Ovary (tissue), 3 donors: ENCODE data around the gene CTIF.

Experiments used
- POLR2A ChIP-seq: fragments of 450-650 bp; IDR thresholded peaks from one replicate; pipeline ENCODE4 v1.6.1; 2017; ENCODE audit warnings: antibody characterized with exemption, mild to moderate bottlenecking, moderate library complexity
- TF ChIP-seq, protein P1 (sequence below), 3 donors: fragments of 450-650 bp in 2 of 3; fragments of 200-600 bp in 1 of 3; IDR thresholded peaks; one replicate each; pipeline versions ENCODE4 v1.5.1 to v1.8.0; 2016 to 2022; ENCODE audit warnings: antibody characterized with exemption in 3 of 3, mild to moderate bottlenecking in 1 of 3
- donor health status: DM: no; HTN: no; CAD: no.

DNA sequence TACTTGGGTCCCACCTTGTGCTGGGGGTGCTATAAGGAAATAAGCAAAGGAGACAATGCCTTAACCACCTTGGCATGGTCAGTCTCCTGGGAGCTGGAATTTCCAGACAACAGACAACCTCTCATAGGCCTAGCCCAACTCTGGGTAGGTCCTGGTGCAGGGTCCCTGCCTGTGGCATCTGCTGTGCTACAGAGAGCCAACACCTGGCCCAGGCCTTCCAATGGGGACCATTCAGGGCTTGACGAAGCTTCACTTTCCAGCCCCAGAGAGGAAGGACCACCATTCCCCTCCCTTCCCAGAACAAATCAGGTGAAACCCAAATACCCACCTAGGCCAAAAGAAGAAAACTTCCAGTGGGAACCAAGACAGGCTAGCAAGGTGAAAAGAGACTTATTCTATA, 329.1 kb downstream of the CTIF start:
- TF ChIP-seq, protein P1, sequence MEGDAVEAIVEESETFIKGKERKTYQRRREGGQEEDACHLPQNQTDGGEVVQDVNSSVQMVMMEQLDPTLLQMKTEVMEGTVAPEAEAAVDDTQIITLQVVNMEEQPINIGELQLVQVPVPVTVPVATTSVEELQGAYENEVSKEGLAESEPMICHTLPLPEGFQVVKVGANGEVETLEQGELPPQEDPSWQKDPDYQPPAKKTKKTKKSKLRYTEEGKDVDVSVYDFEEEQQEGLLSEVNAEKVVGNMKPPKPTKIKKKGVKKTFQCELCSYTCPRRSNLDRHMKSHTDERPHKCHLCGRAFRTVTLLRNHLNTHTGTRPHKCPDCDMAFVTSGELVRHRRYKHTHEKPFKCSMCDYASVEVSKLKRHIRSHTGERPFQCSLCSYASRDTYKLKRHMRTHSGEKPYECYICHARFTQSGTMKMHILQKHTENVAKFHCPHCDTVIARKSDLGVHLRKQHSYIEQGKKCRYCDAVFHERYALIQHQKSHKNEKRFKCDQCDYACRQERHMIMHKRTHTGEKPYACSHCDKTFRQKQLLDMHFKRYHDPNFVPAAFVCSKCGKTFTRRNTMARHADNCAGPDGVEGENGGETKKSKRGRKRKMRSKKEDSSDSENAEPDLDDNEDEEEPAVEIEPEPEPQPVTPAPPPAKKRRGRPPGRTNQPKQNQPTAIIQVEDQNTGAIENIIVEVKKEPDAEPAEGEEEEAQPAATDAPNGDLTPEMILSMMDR (IDR thresholded peaks at IDR 0.05): no peak
- TF ChIP-seq POLR2A: no peak
